Subcutaneous adipose tissue (tissue), 4 donors: Measurements from ENCODE around the gene TTLL13. TPM values are rescaled to one million over a fixed set of nuclear protein-coding genes. Genes with fewer than 3 reads are reported as not detected.

Source experiments
- total RNA-seq, 4 donors: library from RNA; depleted of rRNA; stranded (reverse); fragments of >200 nt; gene quantifications; one replicate each; pipeline ENCODE4 v1.1.0, GENCODE V29; 2016
- TF ChIP-seq, protein P1 (sequence below): fragments of 450-650 bp; IDR thresholded peaks from one replicate; pipeline ENCODE4 v1.5.1; 2016; ENCODE audit warnings: low read depth, mild to moderate bottlenecking, control low read depth, antibody characterized with exemption, moderate library complexity

The TTLL13 gene
- total RNA-seq, 4 donors from 2014 or later, result 0.22 to 0.51 TPM; not detected in 2

DNA sequence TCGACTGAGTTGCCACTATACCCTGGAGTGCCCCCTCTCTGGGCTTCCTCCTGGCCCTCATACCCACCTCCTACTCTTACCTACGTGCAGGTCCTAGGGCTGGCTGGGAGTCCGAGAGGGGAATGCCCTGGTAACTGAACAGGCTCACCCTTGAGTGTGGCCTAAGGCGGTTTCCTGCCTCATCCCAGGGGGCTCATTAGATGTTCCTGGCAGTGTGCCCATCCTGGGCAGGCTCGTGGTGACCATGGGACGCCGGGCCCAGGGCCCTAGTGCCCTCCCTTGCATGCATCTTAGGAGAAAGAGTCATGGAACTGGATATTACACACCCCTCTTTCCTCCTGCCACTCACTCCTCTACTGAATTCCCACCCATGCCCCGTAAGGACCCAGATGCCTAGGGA, 45.4 kb upstream of the TTLL13 start:
- TF ChIP-seq, protein P1, sequence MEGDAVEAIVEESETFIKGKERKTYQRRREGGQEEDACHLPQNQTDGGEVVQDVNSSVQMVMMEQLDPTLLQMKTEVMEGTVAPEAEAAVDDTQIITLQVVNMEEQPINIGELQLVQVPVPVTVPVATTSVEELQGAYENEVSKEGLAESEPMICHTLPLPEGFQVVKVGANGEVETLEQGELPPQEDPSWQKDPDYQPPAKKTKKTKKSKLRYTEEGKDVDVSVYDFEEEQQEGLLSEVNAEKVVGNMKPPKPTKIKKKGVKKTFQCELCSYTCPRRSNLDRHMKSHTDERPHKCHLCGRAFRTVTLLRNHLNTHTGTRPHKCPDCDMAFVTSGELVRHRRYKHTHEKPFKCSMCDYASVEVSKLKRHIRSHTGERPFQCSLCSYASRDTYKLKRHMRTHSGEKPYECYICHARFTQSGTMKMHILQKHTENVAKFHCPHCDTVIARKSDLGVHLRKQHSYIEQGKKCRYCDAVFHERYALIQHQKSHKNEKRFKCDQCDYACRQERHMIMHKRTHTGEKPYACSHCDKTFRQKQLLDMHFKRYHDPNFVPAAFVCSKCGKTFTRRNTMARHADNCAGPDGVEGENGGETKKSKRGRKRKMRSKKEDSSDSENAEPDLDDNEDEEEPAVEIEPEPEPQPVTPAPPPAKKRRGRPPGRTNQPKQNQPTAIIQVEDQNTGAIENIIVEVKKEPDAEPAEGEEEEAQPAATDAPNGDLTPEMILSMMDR, result no peak

- TF ChIP-seq, protein P1, result no peak
Observed at GRCh38 chr15:90205050-90205848, 44.1 kb upstream of the TTLL13 start.

DNA sequence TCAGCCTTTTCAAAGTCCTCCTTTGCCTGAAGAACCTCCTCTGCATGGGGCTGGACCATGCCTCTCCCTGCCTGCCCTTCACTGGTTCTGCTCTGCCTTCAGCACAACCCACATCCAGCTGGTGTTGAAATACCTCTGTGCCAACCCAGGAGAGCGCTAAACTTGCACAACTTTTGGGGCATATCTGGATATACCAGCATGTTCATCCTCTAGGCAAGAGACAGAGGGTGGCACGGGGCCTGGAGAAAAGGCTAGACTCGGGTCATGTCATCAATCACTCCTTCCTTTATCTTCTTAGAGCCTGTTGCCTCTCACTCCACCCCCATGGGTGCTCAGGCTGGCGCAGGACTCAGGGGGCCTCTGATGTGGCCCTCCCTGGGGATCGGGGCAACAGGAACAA, 43.5 kb upstream of the TTLL13 start:
- TF ChIP-seq, protein P1, result no peak

- TF ChIP-seq, protein P1, result no peak
Observed at GRCh38 chr15:90207252-90207651, 42.1 kb upstream of the TTLL13 start.

- TF ChIP-seq, protein P1, result no peak
Observed at GRCh38 chr15:90208356-90208755, 41.0 kb upstream of the TTLL13 start.

DNA sequence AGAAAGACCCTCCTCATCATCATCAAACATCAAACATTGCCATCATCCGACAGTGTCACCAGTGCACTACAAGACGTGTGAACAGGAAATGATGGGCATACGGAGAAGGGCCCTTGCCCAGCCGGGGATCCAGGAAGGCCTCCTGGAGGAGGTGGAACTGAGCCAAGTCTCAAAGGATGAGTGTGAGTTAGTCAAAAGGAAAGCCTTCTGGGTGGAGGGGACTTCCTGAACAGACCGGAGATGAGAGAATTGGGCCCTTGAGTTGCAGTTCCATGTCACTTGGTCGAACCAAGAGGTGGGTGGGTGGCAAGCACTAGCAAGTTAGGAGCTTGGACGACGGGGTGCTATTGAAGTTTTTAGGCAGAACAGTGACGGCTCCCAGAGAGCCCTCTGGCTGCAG, 39.8 kb upstream of the TTLL13 start:
- TF ChIP-seq, protein P1, result no peak

DNA sequence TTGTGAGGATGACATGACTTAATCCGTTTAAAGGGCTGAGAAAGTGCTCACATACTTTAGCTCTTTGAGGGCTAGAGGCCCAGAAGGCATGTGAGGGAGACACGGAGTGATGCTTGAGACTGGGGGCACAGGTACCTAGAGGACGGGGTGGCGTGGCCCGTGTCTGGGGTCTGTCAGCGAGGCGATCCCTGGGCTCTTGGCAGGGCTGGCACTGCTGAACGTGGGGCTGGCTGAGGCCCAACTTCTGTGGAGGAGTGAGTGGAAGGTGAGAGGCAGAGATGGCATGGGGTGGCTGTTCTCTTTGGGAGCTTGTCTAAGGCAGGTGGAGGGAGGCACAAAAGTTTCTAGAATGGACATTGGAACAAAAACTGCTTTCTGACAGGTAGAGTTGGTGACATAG, 38.8 kb upstream of the TTLL13 start:
- TF ChIP-seq, protein P1, result no peak
